ENCODE results near the gene PIGK. TPM values are rescaled to one million over a fixed set of nuclear protein-coding genes. Genes with fewer than 3 reads are reported as not detected.

PIGK gene
- total and polyA plus RNA-seq, 2 of the 4 experiments (the other 2 are of a cell fraction) = 15.6 to 21.2 TPM

DNA sequence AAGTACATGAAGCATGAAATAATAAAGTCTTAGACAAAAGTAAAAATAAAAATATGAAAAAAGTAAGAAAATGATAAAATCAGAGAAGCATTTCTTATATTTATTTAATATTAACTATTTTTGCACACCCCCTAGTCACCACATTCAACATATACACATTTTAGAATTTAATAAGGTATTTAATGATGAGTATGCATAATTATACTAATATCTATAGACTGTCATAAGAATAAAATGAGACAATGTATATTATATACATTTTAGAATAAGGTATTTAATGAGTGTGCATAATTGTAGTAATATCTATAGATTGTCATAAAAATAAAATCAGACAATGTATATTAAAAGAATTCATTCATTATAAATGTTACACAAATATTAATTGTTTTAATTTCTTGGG is 18.9 kb downstream of the PIGK start:
- no peak overlapping the region for H2AFZ ChIP-seq (replicated peaks; ENCODE audit: low read length, poor library complexity)
- in situ Hi-C loops (cut with MboI; ENCODE audit: low sequenced_read_pairs) (no loop called here), dilution Hi-C loops (cut with HindIII; ENCODE audit: low sequenced_read_pairs, unreplicated experiment) (no loop called here), intact Hi-C loops (cut with micrococcal nuclease) (no loop called here)
- H2BK15ac ChIP-seq (ENCODE audit: low read depth, low read length) = no peak overlapping the region
- CTCF ChIA-PET = no interaction called here
- H3K9ac ChIP-seq (ENCODE audit: low read depth, low read length) = no peak overlapping the region
- H3K4me1 ChIP-seq (ENCODE audit: control insufficient read depth, insufficient read depth, low read length) = no peaks in the 10 kb centered on the region
- H3K9me1 ChIP-seq (ENCODE audit: insufficient read depth, low read length) = no peaks in the 10 kb centered on the region
- no peak overlapping the region for H4K8ac ChIP-seq (ENCODE audit: low read depth in 2 of 2, low read length in 2 of 2)
- H3K36me3 ChIP-seq (ENCODE audit: control insufficient read depth, insufficient read depth, low read length) = no peaks in the 10 kb centered on the region
- no peaks in the 10 kb centered on the region for H3K79me1 ChIP-seq (ENCODE audit: low read depth in 1 of 2, low read length in 2 of 2)
- H4K20me1 ChIP-seq (ENCODE audit: insufficient read depth, low read length) = no peaks in the 10 kb centered on the region
- no peak overlapping the region for H2BK5ac ChIP-seq (ENCODE audit: low read depth, low read length, poor library complexity, severe bottlenecking)
- H4K91ac ChIP-seq (ENCODE audit: insufficient read depth, low read depth, low read length) = no peak overlapping the region
- no peak overlapping the region for H3K56ac ChIP-seq (ENCODE audit: extremely low read depth, insufficient read depth, low read length)
- H3K18ac ChIP-seq (ENCODE audit: low read depth, low read length) = no peak overlapping the region
- no peak overlapping the region for H3K23ac ChIP-seq (ENCODE audit: low read depth, low read length)
- H4K5ac ChIP-seq (ENCODE audit: low read depth, low read length) = no peak overlapping the region
- no peak overlapping the region for H2BK20ac ChIP-seq (ENCODE audit: low read depth, low read length)
- H2BK120ac ChIP-seq (ENCODE audit: low read depth, low read length) = no peak overlapping the region
- H3K14ac ChIP-seq (replicated peaks; ENCODE audit: low read depth, low read length) = no peak overlapping the region
- no peak overlapping the region for H2AK9ac ChIP-seq (replicated peaks; ENCODE audit: low read depth, low read length, poor library complexity)
- H3K27ac ChIP-seq (ENCODE audit: insufficient read depth, low read length) = no peak overlapping the region
- ATAC-seq (ENCODE audit: low read depth) = no peak
- no TSS peak for BruUV-seq (replicated peaks)
- TF ChIP-seq BHLHE40 (IDR thresholded peaks at IDR 0.05; ENCODE audit: low read depth, low read length) (no peak), MAFK (IDR thresholded peaks at IDR 0.05; ENCODE audit: low read depth, low read length) (peak; percentile 44; the same call in 1 of the 2 replicates)
- no peak overlapping the region for H3K4ac ChIP-seq (ENCODE audit: low read depth, low read length)
- no peaks in the 10 kb centered on the region for H3K27me3 ChIP-seq (ENCODE audit: control insufficient read depth, insufficient read depth, low read length)
- POLR2A ChIA-PET (ENCODE audit: unreplicated experiment) = no interaction called here
- peaks cover 4% of the 10 kb centered on the region; the same call in 1 of the 2 replicates for H3K9me3 ChIP-seq (ENCODE audit: control insufficient read depth, insufficient read depth, low read length)
- DNase-seq = no peak
- no peak overlapping the region for H3K4me3 ChIP-seq (ENCODE audit: insufficient read depth, low read depth, low read length)
- H3K4me2 ChIP-seq (ENCODE audit: low read depth, low read length) = no peak overlapping the region
- no peak overlapping the region for H2AK5ac ChIP-seq (ENCODE audit: low read depth, low read length)

All from IMR-90 (cell line).